ENCODE data around the gene ITCH. TPM values are rescaled to one million over a fixed set of nuclear protein-coding genes. Genes with fewer than 3 reads are reported as not detected.
A peak's percentile ranks its signal among the peaks of the same experiment; 100 is the strongest.
"Not testable (repeated sequence)": the region's sequence is repeated elsewhere in the genome, so short reads cannot be mapped to it uniquely, and the experiment has no call there.

ITCH gene
- total RNA-seq, 1 donor from 2014 or later, result 93.2 TPM

DNA sequence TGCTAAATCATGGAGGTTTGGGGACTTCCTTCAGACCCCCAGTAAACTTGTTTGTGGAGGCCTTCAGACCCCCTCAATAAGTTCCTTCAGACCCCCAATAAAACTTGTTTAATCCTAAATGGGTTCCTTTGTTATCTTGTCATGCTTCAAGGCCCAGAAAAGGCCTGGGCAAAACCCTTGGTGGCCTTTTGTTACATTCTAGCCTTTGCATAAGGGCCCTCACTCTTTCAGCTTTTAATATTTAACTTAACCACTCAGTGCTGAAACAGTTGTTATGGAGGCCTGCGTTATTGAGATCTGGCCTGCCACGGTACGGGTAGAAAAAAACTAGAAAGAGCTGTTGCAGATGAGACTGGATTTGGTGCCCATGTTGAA, 148.8 kb downstream of the ITCH start:
- FAIRE-seq, result no peak
- peaks cover 6% of the 10 kb centered on the region for H3K36me3 ChIP-seq (ENCODE audit: control insufficient read depth, insufficient read depth, low read length)
- TF ChIP-seq, protein P1, sequence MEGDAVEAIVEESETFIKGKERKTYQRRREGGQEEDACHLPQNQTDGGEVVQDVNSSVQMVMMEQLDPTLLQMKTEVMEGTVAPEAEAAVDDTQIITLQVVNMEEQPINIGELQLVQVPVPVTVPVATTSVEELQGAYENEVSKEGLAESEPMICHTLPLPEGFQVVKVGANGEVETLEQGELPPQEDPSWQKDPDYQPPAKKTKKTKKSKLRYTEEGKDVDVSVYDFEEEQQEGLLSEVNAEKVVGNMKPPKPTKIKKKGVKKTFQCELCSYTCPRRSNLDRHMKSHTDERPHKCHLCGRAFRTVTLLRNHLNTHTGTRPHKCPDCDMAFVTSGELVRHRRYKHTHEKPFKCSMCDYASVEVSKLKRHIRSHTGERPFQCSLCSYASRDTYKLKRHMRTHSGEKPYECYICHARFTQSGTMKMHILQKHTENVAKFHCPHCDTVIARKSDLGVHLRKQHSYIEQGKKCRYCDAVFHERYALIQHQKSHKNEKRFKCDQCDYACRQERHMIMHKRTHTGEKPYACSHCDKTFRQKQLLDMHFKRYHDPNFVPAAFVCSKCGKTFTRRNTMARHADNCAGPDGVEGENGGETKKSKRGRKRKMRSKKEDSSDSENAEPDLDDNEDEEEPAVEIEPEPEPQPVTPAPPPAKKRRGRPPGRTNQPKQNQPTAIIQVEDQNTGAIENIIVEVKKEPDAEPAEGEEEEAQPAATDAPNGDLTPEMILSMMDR (IDR thresholded peaks at IDR 0.05; ENCODE audit: insufficient read depth, low read length, severe bottlenecking), result no peak
- no peak overlapping the region for H3K4me3 ChIP-seq (ENCODE audit: low read depth, low read length)
- no peak for DNase-seq (ENCODE audit: low read depth)
- no peaks in the 10 kb centered on the region for H3K27me3 ChIP-seq (ENCODE audit: control insufficient read depth, insufficient read depth, low read length)

DNA sequence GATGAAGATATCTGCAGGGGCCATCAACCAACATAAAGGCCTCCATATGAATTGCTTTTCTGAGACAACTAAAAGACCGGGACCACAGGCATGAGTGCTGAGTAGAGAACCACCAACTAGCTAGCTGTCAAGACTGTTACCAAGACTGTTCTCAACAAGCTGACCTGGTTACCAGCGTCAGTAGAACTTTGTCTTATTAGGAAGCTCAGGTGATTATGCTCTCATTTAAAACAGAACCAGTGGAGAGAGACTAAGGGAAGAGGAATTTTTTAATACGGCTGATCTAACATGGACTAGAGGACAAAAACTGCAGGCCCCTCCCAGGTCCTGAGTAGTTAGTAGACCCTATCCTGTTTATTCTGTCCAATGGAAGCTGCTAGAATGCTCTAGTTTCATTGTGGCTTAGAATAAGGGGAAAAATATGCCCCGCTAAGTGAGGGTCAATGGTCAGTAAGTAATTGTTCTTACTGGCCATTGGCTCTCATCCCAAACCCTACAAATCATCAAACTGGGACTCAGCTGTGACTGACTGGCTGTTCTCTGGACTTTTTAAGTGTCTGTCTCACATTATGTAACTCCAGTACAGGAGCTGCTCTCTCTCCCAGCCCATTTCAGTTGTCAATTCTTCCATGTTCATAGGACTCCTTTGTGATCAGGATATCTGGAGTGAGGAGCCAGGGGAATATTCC, 149.3 kb downstream of the ITCH start:
- Histone ChIP-seq H3K4me3 (ENCODE audit: low read depth, low read length) (no peak overlapping the region), H3K36me3 (ENCODE audit: control insufficient read depth, insufficient read depth, low read length) (peaks cover 6% of the 10 kb centered on the region), H3K27me3 (ENCODE audit: control insufficient read depth, insufficient read depth, low read length) (no peaks in the 10 kb centered on the region)
- TF ChIP-seq, protein P1 (IDR thresholded peaks at IDR 0.05; ENCODE audit: insufficient read depth, low read length, severe bottlenecking), result no peak
- no peak for DNase-seq (ENCODE audit: low read depth)
- no peak for FAIRE-seq

DNA sequence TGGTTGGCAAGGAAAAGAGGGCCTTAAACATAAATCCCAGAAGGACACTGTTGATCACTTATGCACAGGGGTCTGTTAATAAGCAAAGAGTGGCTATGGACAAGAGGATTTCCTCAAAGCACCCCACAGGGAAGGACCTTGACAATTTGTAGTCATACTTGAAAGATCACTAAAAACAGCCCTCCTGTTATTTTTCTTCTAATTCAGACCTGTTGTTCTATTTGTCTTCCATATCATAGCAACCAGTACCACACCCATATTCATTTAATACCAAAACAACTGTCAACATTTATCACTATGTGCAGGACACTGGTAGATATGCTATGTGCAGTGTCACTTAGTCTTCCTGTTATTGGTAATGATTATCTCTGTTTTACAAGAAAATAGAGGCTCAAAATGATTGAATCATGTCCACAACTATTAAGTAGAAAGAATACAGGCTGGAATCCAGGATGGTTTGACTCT, 149.9 kb downstream of the ITCH start:
- no peaks in the 10 kb centered on the region for H3K27me3 ChIP-seq (ENCODE audit: control insufficient read depth, insufficient read depth, low read length)
- TF ChIP-seq, protein P1 (IDR thresholded peaks at IDR 0.05; ENCODE audit: insufficient read depth, low read length, severe bottlenecking), result no peak
- H3K4me3 ChIP-seq (ENCODE audit: low read depth, low read length), result no peak overlapping the region
- DNase-seq (ENCODE audit: low read depth), result peak; percentile 15
- peaks cover 2% of the 10 kb centered on the region for H3K36me3 ChIP-seq (ENCODE audit: control insufficient read depth, insufficient read depth, low read length)
- no peak for FAIRE-seq

DNA sequence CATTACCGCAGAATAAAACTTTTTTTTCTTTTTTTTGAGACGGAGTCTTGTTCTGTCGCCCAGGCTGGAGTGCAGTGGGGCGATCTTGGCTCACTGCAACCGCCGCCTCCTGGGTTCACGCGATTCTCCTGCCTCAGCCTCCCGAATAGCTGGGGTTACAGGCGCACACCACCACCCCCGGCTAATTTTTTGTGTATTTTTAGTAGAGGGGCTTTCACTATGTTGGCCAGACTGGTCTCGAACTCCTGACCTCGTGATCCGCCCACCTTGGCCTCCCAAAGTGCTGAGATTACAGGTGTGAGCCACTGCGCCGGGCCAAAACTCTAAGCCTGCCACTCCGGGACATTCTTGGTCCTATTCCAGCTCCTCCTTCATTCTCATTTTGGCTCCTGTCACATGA, 151.0 kb downstream of the ITCH start:
- FAIRE-seq; H3K36me3 ChIP-seq (ENCODE audit: control insufficient read depth, insufficient read depth, low read length); H3K4me3 ChIP-seq (ENCODE audit: low read depth, low read length); H3K27me3 ChIP-seq (ENCODE audit: control insufficient read depth, insufficient read depth, low read length); DNase-seq (ENCODE audit: low read depth): not testable (repeated sequence)

DNA sequence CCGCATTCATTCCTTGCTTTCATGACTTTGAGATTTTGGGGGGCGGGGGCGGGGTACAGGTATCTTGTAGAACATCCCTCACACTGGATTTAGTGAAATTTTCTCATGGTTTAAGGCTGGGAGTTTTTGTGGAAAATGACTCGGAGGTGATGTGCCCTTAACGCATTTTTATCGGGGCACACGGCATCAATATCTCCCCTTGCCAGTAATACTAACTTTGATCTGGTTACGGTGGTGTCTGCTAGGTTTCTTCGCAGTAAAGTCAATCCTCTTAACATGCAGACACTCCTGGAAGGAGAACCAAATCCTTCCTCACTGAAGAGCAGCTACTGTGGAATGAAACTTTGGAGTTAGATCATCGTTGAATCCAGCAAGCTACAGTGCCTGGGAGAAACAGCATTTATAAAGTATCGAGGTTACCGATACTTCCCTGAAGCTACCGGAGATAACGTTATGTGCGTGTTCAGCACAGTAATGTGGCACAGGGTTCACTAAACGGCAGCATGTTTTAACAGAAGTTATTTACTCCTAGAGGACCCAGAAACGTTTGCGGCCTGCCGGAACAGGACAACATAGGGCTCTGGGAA, 151.9 kb downstream of the ITCH start:
- H3K27me3 ChIP-seq (ENCODE audit: control insufficient read depth, insufficient read depth, low read length), result no peaks in the 10 kb centered on the region
- H3K4me3 ChIP-seq (ENCODE audit: low read depth, low read length), result peak overlapping the region; percentile 92
- TF ChIP-seq, protein P1 (IDR thresholded peaks at IDR 0.05; ENCODE audit: insufficient read depth, low read length, severe bottlenecking), result no peak
- FAIRE-seq (no peak), DNase-seq (ENCODE audit: low read depth) (no peak)
- peaks cover 2% of the 10 kb centered on the region for H3K36me3 ChIP-seq (ENCODE audit: control insufficient read depth, insufficient read depth, low read length)

DNA sequence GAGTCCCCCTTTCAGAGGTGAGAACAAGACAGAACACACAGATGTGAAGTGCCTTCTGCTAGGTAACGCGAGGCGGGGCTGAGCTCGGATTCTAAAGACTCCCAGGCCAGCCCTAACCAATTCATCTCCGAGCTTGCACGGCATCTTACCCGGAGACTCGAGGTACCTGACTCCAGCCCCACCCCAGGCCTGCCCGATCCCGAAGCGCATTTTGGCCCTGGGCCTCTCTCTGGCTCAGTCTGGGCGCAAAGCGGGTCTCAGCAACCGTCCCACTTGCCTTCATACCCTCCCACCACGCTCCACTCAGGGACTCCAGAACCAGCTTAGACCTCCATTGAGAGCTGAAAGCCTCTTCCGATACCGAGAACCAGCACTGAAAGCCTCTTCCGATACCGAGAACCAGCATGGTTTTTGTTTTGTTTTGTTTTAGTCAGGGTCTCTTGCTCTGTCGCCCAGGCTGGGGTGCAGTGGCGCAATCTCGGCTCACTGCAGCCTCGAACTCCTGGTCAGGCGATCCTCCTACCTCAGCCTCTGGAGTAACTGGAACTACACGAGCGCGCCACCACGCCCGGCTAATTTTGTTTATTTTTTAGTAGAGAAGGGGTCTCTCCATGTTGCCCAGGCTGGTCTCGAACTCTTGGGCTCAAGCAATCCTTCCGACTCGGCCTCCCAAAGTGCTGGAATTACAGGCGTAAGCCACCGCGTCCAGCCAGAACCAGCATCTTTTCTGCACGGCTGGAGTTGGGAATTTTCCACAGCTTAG, 152.6 kb downstream of the ITCH start:
- TF ChIP-seq, protein P1 (IDR thresholded peaks at IDR 0.05; ENCODE audit: insufficient read depth, low read length, severe bottlenecking), result no peak
- H3K27me3 ChIP-seq (ENCODE audit: control insufficient read depth, insufficient read depth, low read length), result no peaks in the 10 kb centered on the region
- H3K4me3 ChIP-seq (ENCODE audit: low read depth, low read length), result peak overlapping the region; percentile 92
- FAIRE-seq, result no peak
- DNase-seq (ENCODE audit: low read depth), result peak; percentile 74
- peaks cover 1% of the 10 kb centered on the region for H3K36me3 ChIP-seq (ENCODE audit: control insufficient read depth, insufficient read depth, low read length)
